Suppressor macrophage (primary cell): ENCODE measurements around the gene GTF2E1.

Source experiments
- DNase-seq, 4 experiments: peaks; one replicate each; pipeline ENCODE4 v3.0.0-alpha.2; 2020 to 2022

The GTF2E1 gene

DNA sequence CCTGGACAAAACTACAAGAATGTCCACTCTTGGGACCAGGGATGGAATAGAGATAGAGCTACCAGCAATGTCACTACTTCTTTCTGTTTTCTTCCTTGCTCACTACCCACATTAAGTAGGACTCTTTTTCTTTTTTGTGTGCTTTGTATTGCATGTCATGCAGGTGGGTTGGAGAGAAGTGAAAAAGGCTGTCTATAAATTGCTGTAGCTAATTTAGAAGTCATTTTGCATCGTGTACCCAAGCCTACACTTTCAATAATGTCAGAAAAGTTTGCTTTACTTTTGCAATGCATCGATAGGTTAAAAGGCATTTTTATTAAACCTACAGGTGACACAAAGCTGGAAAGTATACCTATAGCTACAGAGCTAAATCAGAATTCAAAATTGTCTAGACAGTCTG, 58.9 kb downstream of the GTF2E1 start:
- DNase-seq, result no peak

DNA sequence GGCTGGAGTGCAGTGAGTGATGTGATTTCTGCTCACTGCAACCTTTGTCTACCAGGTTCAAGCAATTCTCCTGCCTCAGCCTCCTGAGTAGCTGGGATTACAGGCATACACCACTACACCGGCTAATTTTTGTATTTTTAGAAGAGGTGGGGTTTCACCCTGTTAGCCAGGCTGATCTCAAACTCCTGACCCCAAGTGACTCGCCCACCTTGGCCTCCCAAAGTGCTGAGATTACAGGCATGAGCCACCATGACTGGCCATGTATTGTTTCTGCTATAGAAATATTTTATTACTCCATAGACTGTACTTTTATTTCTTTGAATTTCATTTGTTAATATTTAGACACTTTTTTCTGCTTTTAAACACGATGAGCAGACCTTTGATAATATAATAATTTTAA, 60.4 kb downstream of the GTF2E1 start:
- no peak for DNase-seq

DNA sequence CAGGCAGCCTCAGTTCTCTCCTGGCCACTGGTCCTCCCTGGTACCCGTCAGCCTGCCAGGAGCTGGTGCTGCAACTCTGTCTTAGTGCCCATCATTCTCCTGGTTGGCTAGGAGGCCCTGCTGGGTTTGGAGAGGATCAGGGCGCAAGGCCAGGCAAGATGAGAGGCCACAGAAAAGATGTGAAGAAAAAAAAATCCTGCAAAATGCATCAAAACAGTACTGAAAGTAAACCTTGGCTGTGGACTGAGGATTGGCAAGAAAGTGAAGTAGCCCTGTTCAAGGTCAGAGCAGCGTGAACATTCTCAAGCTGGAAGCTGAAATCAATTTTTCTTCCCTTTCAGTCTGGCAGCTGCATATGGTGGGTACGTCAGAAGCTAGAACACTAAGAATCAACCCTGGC, 74.2 kb downstream of the GTF2E1 start:
- DNase-seq, result no peak

DNA sequence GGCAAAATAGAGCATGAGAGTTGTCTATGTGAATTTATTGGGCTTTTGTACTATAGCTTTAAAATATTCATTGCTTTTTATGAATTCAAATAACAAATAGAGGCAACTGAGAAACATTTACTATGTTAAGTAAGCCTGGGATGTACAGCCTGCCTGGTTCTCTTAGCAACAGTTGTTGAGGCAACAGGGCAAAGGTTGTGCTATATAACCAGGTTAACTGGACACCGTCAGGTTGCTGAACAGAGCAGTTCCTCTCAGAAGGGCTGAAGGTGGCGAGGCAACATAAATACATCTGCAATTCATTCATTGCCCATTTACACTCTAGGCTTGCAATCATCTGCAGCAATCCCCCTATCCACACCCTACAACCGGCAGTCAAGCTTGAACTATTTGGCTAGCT, 78.2 kb downstream of the GTF2E1 start:
- no peak for DNase-seq

DNA sequence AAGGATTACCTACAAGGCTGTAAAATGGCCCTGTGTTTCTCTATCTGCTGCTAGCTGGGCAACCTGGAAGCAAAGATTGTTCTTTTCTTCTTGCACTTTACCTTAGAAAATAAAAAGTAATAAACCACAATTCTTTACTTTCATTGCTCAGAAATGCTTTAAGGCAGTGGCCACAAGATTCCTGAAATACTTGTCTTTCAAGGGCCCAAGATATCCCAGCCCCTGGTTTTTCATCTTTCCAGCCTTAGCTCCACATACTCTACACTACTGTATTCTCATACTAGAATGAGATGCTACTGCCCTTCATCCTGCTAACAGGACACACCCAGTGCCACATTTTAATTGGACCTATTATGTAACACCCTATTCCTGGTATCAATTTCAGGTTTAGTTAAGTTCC, 78.9 kb downstream of the GTF2E1 start:
- DNase-seq, result no peak

DNA sequence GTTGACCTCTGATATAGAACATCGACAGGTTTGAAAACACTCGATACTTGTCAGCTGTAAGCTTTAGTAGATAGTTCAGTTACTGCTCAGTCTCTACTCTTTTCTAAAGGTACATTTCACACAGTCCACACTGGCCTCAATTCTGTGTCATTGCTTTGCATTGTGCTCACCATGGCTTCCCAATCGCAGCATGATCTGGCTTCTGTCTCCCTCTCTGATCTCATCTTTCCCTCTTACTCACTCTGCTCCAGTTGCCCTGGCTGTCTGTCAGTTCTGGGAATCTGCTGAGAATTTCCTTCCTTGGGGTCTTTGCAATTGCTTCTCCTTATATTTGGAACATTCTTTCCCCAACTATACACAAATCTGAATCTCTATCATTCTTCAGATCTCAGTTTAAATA, 80.6 kb downstream of the GTF2E1 start:
- no peak for DNase-seq

DNA sequence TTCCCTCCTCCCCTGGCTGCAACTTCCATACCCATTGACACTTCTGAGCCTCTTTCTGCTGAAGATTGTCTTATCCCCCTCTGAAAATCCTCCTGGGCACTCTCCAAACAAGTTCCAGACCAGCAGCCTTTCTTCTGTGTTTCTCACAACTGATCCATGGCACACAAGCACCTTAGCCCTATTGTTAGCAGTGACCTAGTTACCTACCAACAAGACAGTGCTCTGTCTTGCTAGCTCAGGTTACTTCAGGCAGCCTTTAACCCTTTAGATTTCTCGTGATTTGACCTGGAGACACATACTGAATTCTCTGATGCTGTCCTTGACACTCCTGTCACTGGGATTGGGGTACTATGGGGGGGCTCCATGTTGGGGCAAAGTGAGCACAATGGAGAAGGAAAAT, 82.1 kb downstream of the GTF2E1 start:
- no peak for DNase-seq

DNA sequence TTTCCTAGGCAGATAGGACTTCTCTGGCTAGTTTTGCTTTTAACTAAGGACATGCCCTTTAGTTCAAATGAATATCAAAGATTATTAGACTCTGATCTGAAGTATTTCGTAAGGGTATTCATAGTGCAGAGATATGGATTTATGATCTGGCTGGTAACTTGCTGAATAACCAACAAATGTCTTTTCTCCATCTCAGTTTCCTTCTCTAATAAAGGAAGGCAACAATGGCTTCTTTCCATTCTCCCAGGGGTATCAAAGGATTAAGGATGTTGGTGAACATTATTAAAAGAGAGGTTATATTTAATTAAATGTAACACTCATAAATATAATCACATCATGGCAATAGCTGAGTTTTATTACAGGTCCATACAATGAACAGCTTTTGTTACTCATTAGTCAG, 86.3 kb downstream of the GTF2E1 start:
- no peak for DNase-seq

DNA sequence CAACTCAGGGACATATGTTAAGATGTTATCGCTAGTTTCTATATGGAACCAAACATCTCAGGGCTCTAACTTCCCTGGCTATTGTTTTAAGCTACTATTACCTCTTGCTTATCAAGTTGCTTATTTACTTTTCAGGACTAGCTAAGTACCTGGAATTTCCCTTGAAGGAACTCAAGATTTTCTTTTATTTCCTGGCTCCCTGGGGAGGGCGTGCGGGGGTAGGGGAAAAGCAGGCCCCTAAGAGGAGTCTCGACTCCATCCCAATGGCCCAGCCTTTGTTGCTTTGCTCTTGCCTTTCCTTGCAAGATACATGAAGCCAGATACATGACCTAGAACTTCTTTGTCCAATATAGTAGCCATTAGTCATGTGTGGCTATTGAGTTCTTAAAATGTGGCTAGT, 88.5 kb downstream of the GTF2E1 start:
- DNase-seq, result no peak
